ENCODE measurements around the gene MEGF9.

DNA sequence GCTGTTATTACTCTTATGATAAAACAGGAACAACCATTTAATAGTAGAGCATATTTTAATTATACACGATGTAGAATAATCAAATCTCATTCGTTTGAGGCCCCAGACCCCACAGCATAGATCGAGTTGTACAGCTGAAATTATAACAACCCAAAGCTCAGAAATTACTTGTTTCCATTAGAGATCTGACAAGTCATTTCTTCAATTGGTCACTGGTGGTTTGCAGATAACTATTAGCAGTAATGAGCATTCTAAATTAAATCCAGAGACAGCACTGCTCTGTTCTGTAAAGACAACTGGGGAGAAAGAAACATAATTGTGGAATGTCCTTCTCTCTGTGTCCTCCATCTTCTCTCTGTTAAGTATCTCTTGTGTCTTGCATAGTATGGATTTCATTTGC, 147.2 kb downstream of the MEGF9 start:
- TF ChIP-seq POLR2A (IDR thresholded peaks at IDR 0.05) (no peak), EP300 (IDR thresholded peaks at IDR 0.05) (no peak)
- TF ChIP-seq, protein P1, sequence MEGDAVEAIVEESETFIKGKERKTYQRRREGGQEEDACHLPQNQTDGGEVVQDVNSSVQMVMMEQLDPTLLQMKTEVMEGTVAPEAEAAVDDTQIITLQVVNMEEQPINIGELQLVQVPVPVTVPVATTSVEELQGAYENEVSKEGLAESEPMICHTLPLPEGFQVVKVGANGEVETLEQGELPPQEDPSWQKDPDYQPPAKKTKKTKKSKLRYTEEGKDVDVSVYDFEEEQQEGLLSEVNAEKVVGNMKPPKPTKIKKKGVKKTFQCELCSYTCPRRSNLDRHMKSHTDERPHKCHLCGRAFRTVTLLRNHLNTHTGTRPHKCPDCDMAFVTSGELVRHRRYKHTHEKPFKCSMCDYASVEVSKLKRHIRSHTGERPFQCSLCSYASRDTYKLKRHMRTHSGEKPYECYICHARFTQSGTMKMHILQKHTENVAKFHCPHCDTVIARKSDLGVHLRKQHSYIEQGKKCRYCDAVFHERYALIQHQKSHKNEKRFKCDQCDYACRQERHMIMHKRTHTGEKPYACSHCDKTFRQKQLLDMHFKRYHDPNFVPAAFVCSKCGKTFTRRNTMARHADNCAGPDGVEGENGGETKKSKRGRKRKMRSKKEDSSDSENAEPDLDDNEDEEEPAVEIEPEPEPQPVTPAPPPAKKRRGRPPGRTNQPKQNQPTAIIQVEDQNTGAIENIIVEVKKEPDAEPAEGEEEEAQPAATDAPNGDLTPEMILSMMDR (IDR thresholded peaks at IDR 0.05), result no peak

Measured in gastroesophageal sphincter (tissue), 3 donors.